HEK293 (cell line): Measurements from ENCODE around the gene ASF1A.

Experiments used
- CTCF ChIA-PET: fragments of 350-600 bp; formaldehyde crosslinking; extraction: SDS; loops from one replicate; lab custom pipeline; 2021; ENCODE audit warnings: antibody characterized with exemption; lab: Yijun Ruan, JAX
- POLR2A ChIA-PET: fragments of 300-600 bp; formaldehyde crosslinking; extraction: SDS; loops from one replicate; lab custom pipeline; 2020; ENCODE audit warnings: antibody characterized with exemption, inconsistent platforms; lab: Yijun Ruan, JAX
- H3K27ac ChIP-seq: fragments of 200-500 bp; sonication (Bioruptor generic); 2 replicates; pipeline ENCODE4 v1.5.1; 2014; ENCODE audit warnings: low read depth, low read length, control low read depth, inconsistent platforms; ENCODE audit errors: extremely low read depth
- H3K36me3 ChIP-seq, 2 experiments: fragments of 200-500 bp in 1 of 2; sonication (Bioruptor generic) in 1 of 2; 1 replicate in 1 of 2; 2 replicates in 1 of 2; pipeline ENCODE4 v1.5.1; 2014 to 2017; ENCODE audit warnings: inconsistent platforms in 2 of 2, low read length in 2 of 2; ENCODE audit not compliant: control insufficient read depth in 2 of 2, insufficient read depth in 1 of 2
- H3K4me1 ChIP-seq: fragments of 200-500 bp; sonication (Bioruptor generic); 2 replicates; pipeline ENCODE4 v1.5.1; 2014; ENCODE audit warnings: mild to moderate bottlenecking, low read length, inconsistent platforms; ENCODE audit not compliant: control insufficient read depth, insufficient read depth
- H3K4me3 ChIP-seq: 2 replicates; pipeline ENCODE4 v1.5.1; 2011; ENCODE audit warnings: low read depth, mild to moderate bottlenecking, control low read depth, low read length, moderate library complexity
- H3K9me3 ChIP-seq: fragments of 200-500 bp; sonication (Bioruptor generic); 2 replicates; pipeline ENCODE4 v1.5.1; 2014; ENCODE audit warnings: low read depth, low read length, inconsistent platforms; ENCODE audit not compliant: control insufficient read depth, insufficient read depth
- KLF10 ChIP-seq: fragments of 450-650 bp; IDR thresholded peaks from 2 replicates; pipeline ENCODE4 v1.5.1; 2018; ENCODE audit warnings: missing biosample characterization, mild to moderate bottlenecking, missing genetic modification characterization
- PRDM1 ChIP-seq: fragments of 450-650 bp; formaldehyde crosslinking; IDR thresholded peaks from 2 replicates; pipeline ENCODE4; 2016; ENCODE audit warnings: missing biosample characterization, missing genetic modification characterization
- SCRT2 ChIP-seq: fragments of 450-650 bp; formaldehyde crosslinking; IDR thresholded peaks from 2 replicates; pipeline ENCODE4 v1.5.1; 2016; ENCODE audit warnings: missing biosample characterization, missing genetic modification characterization
- TRIM28 ChIP-seq: IDR thresholded peaks from 2 replicates; pipeline ENCODE4 v1.6.1; 2011; ENCODE audit warnings: low read length, control low read depth, borderline replicate concordance
- ZBTB1 ChIP-seq: fragments of 450-650 bp; formaldehyde crosslinking; IDR thresholded peaks from 2 replicates; pipeline ENCODE4 v1.5.1; 2016; ENCODE audit warnings: missing biosample characterization, missing genetic modification characterization
- ZBTB17 ChIP-seq: fragments of 450-650 bp; formaldehyde crosslinking; IDR thresholded peaks from 2 replicates; pipeline ENCODE4 v1.5.1; 2016; ENCODE audit warnings: missing biosample characterization, missing genetic modification characterization
- ZBTB20 ChIP-seq: fragments of 450-650 bp; formaldehyde crosslinking; IDR thresholded peaks from 2 replicates; pipeline ENCODE4 v1.5.1; 2016; ENCODE audit warnings: missing biosample characterization, missing genetic modification characterization
- ZEB2 ChIP-seq: fragments of 450-650 bp; formaldehyde crosslinking; IDR thresholded peaks from 2 replicates; pipeline ENCODE4 v1.5.1; 2016; ENCODE audit warnings: missing biosample characterization, missing genetic modification characterization
- ZNF133 ChIP-seq: fragments of 450-650 bp; formaldehyde crosslinking; IDR thresholded peaks from 2 replicates; pipeline ENCODE4 v1.5.1; 2016; ENCODE audit warnings: missing biosample characterization, missing genetic modification characterization
- ZNF146 ChIP-seq: fragments of 450-650 bp; formaldehyde crosslinking; IDR thresholded peaks from 2 replicates; pipeline ENCODE4 v1.5.1; 2016; ENCODE audit warnings: missing biosample characterization, missing genetic modification characterization
- ZNF184 ChIP-seq: fragments of 450-650 bp; IDR thresholded peaks from 2 replicates; pipeline ENCODE4 v1.5.1; 2018; ENCODE audit warnings: missing biosample characterization, mild to moderate bottlenecking, missing genetic modification characterization
- ZNF23 ChIP-seq: fragments of 450-650 bp; formaldehyde crosslinking; IDR thresholded peaks from 2 replicates; pipeline ENCODE4 v1.5.1; 2016; ENCODE audit warnings: missing biosample characterization, missing genetic modification characterization, borderline replicate concordance
- ZNF324 ChIP-seq: fragments of 450-650 bp; formaldehyde crosslinking; IDR thresholded peaks from 2 replicates; pipeline ENCODE4 v1.5.1; 2016; ENCODE audit warnings: missing biosample characterization, missing genetic modification characterization
- ZNF416 ChIP-seq: fragments of 450-650 bp; formaldehyde crosslinking; IDR thresholded peaks from 2 replicates; pipeline ENCODE4 v1.5.1; 2016; ENCODE audit warnings: missing biosample characterization, missing genetic modification characterization
- ZNF510 ChIP-seq: fragments of 450-650 bp; formaldehyde crosslinking; IDR thresholded peaks from 2 replicates; pipeline ENCODE4 v1.5.1; 2018; ENCODE audit warnings: mild to moderate bottlenecking, missing genetic modification characterization, missing biosample characterization; ENCODE audit not compliant: insufficient replicate concordance
- ZNF548 ChIP-seq: fragments of 450-650 bp; formaldehyde crosslinking; IDR thresholded peaks from 2 replicates; pipeline ENCODE4 v1.5.1; 2016; ENCODE audit warnings: missing biosample characterization, missing genetic modification characterization
- ZNF549 ChIP-seq: fragments of 450-650 bp; IDR thresholded peaks from 2 replicates; pipeline ENCODE4 v1.5.1; 2018; ENCODE audit warnings: missing biosample characterization, missing genetic modification characterization, mild to moderate bottlenecking, inconsistent platforms, moderate library complexity
- ZNF558 ChIP-seq: fragments of 450-650 bp; formaldehyde crosslinking; IDR thresholded peaks from 2 replicates; pipeline ENCODE4 v1.5.1; 2016; ENCODE audit warnings: missing biosample characterization, missing genetic modification characterization
- ZNF571 ChIP-seq: fragments of 450-650 bp; formaldehyde crosslinking; IDR thresholded peaks from 2 replicates; pipeline ENCODE4 v1.5.0; 2017; ENCODE audit warnings: missing biosample characterization, missing genetic modification characterization
- TF ChIP-seq, protein P1 (sequence below): fragments of 450-650 bp; formaldehyde crosslinking; IDR thresholded peaks from 2 replicates; pipeline ENCODE4 v1.5.1; 2017; ENCODE audit warnings: missing biosample characterization, missing genetic modification characterization
- TF ChIP-seq, protein P2 (sequence below): fragments of 450-650 bp; formaldehyde crosslinking; IDR thresholded peaks from 2 replicates; pipeline ENCODE4 v1.5.1; 2017; ENCODE audit warnings: missing biosample characterization, missing genetic modification characterization
- TF ChIP-seq, protein P3 (sequence below): fragments of 450-650 bp; formaldehyde crosslinking; IDR thresholded peaks from 2 replicates; pipeline ENCODE4 v1.5.1; 2017; ENCODE audit warnings: missing biosample characterization, mild to moderate bottlenecking, missing genetic modification characterization, moderate library complexity

ASF1A gene

DNA sequence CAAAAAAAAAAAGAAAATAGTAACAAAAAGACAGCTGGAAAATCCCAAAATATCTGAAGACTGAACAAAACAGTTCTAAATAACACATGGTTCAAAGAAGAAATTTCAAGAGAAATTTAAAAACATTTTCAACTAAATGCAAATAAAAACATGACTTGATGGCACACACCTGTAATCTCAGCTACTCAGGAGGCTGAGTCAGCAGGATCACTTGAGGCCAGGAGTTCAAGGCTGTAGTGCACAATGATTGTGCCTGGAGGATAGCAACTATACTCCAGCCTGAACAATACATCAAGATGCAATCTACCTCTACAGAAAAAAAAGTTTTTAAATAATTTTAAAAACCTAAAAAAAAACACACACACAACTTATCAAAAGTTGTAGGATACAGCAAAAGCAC lies 21.6 kb upstream of the ASF1A start (continued):
- TF ChIP-seq ZNF548 (tag by site-specific recombination) (no peak), TRIM28 (no peak), ZBTB17 (no peak), KLF10 (no peak), ZBTB1 (no peak)
- TF ChIP-seq, protein P1, sequence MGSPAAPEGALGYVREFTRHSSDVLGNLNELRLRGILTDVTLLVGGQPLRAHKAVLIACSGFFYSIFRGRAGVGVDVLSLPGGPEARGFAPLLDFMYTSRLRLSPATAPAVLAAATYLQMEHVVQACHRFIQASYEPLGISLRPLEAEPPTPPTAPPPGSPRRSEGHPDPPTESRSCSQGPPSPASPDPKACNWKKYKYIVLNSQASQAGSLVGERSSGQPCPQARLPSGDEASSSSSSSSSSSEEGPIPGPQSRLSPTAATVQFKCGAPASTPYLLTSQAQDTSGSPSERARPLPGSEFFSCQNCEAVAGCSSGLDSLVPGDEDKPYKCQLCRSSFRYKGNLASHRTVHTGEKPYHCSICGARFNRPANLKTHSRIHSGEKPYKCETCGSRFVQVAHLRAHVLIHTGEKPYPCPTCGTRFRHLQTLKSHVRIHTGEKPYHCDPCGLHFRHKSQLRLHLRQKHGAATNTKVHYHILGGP (tag by site-specific recombination): no peak

DNA sequence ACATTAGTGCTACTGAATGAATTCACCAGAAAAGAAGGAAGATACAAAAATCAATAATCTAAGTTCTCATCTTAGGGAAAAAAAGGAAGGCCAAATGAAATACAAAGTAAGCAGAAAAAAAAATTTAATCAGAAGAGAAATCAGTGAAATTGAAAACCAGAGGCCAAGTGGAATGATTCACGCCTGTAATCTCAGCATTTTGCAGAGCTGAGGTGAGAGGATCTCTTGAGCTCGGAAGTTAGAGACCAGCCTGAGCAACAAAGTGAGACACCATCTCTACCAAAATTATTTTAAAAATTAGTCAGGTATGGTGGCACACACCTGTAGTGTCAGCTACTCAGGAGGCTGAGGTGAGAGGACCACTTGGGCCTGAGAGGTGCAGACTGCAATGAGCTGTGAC lies 21.2 kb upstream of the ASF1A start:
- TF ChIP-seq ZNF510 (tag by site-specific recombination) (no peak), ZBTB20 (tag by site-specific recombination) (no peak), ZNF324 (tag by site-specific recombination) (no peak), ZEB2 (tag by site-specific recombination) (no peak), SCRT2 (tag by site-specific recombination) (no peak), ZNF133 (tag by site-specific recombination) (no peak), ZNF146 (tag by site-specific recombination) (no peak), ZNF571 (tag by site-specific recombination) (no peak), ZNF416 (tag by site-specific recombination) (no peak), ZNF549 (no peak), ZNF184 (no peak)
- TF ChIP-seq, protein P2, sequence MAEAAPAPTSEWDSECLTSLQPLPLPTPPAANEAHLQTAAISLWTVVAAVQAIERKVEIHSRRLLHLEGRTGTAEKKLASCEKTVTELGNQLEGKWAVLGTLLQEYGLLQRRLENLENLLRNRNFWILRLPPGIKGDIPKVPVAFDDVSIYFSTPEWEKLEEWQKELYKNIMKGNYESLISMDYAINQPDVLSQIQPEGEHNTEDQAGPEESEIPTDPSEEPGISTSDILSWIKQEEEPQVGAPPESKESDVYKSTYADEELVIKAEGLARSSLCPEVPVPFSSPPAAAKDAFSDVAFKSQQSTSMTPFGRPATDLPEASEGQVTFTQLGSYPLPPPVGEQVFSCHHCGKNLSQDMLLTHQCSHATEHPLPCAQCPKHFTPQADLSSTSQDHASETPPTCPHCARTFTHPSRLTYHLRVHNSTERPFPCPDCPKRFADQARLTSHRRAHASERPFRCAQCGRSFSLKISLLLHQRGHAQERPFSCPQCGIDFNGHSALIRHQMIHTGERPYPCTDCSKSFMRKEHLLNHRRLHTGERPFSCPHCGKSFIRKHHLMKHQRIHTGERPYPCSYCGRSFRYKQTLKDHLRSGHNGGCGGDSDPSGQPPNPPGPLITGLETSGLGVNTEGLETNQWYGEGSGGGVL (tag by site-specific recombination): no peak
- TF ChIP-seq, protein P3, sequence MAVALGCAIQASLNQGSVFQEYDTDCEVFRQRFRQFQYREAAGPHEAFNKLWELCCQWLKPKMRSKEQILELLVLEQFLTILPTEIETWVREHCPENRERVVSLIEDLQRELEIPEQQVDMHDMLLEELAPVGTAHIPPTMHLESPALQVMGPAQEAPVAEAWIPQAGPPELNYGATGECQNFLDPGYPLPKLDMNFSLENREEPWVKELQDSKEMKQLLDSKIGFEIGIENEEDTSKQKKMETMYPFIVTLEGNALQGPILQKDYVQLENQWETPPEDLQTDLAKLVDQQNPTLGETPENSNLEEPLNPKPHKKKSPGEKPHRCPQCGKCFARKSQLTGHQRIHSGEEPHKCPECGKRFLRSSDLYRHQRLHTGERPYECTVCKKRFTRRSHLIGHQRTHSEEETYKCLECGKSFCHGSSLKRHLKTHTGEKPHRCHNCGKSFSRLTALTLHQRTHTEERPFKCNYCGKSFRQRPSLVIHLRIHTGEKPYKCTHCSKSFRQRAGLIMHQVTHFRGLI: no peak
- TF ChIP-seq, all 188 proteins: peak for 0
- Histone ChIP-seq H3K4me3 (no peak overlapping the region), H3K4me1 (no peaks in the 10 kb centered on the region), H3K36me3 (no peaks in the 10 kb centered on the region; a peak in 1 of 3 replicates), H3K27ac (no peak overlapping the region), H3K9me3 (no peaks in the 10 kb centered on the region)
- POLR2A ChIA-PET: no interaction called here
- CTCF ChIA-PET: interaction anchor here (0.6 kb wide), 1 partner anchor 73 kb away, joined by 3 read pairs; no protein-coding TSS in a partner anchor

DNA sequence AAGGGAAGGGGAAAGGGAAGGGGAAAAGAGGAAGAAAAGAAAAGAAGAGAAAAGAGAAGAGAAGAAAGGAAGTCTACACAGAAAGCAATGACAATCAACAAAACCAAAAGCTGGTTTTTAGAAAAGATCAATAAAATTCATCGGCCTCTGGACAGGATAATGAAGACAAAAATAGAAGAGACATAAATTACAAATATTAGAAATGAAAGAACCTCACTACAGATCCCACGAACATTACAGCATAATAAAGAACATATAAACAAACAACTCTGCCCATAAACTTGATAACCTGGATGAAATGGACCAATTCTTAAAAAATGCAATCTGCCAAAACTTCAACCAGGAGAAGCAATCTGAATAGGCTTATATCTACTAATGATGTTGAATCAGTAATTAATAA lies 20.7 kb upstream of the ASF1A start:
- TF ChIP-seq ZNF558 (peak; percentile 94), ZNF23 (tag by site-specific recombination) (no peak), PRDM1 (tag by site-specific recombination) (0 out of 2 replicates have a peak, but pooled peaks have one; percentile 14)
- POLR2A ChIA-PET: no interaction called here
- CTCF ChIA-PET: no interaction called here

More for the DNA sequence above, 20.7 kb upstream of the ASF1A start:
- no peak overlapping the region for H3K27ac ChIP-seq
- H3K4me1 ChIP-seq: no peaks in the 10 kb centered on the region
- H3K36me3 ChIP-seq: no peaks in the 10 kb centered on the region; a peak in 1 of 3 replicates
- no peaks in the 10 kb centered on the region for H3K9me3 ChIP-seq
- no peak overlapping the region for H3K4me3 ChIP-seq
